Osteoblast (primary cell): ENCODE data around the gene TTLL4. TPM values are rescaled to one million over a fixed set of nuclear protein-coding genes. Genes with fewer than 3 reads are reported as not detected.
"Not testable (repeated sequence)": the region's sequence is repeated elsewhere in the genome, so short reads cannot be mapped to it uniquely, and the experiment has no call there.

Experiments used
- DNase-seq: peaks from one replicate; pipeline ENCODE4 v3.0.0; 2011; ENCODE audit warnings: low spot score, mixed read lengths; ENCODE audit not compliant: insufficient read length; ENCODE audit errors: missing footprints
- H2AFZ ChIP-seq: 2 replicates; pipeline ENCODE4 v1.6.0; 2011; ENCODE audit warnings: mild to moderate bottlenecking, low read length
- H3K27ac ChIP-seq: 2 replicates; pipeline ENCODE4 v1.5.1; 2011; ENCODE audit warnings: mild to moderate bottlenecking, low read depth, low read length, moderate library complexity
- H3K27me3 ChIP-seq: 2 replicates; pipeline ENCODE4 v1.6.0; 2012; ENCODE audit warnings: mild to moderate bottlenecking, control low read depth, inconsistent platforms, low read length, moderate library complexity; ENCODE audit not compliant: insufficient read depth
- H3K36me3 ChIP-seq: 2 replicates; pipeline ENCODE4 v1.5.1; 2011; ENCODE audit warnings: mild to moderate bottlenecking, low read length, control low read depth, moderate library complexity; ENCODE audit not compliant: insufficient read depth
- H3K4me1 ChIP-seq: 2 replicates; pipeline ENCODE4 v1.5.1; 2011; ENCODE audit warnings: mild to moderate bottlenecking, low read length, control low read depth, moderate library complexity; ENCODE audit not compliant: insufficient read depth
- H3K4me2 ChIP-seq: 2 replicates; pipeline ENCODE4 v1.6.0; 2011; ENCODE audit warnings: mild to moderate bottlenecking, low read length; ENCODE audit not compliant: insufficient read depth
- H3K4me3 ChIP-seq: fragments of 200-600 bp; sonication (generic); 3 replicates; pipeline ENCODE4 v1.5.1; 2012; ENCODE audit warnings: mild to moderate bottlenecking, low read length, inconsistent platforms; ENCODE audit not compliant: insufficient read depth
- H3K79me2 ChIP-seq: 2 replicates; pipeline ENCODE4 v1.6.0; 2012; ENCODE audit warnings: mild to moderate bottlenecking, low read length, control low read depth, inconsistent platforms; ENCODE audit not compliant: insufficient read depth
- H3K9me3 ChIP-seq: 2 replicates; pipeline ENCODE4 v1.5.1; 2011; ENCODE audit warnings: low read depth, low read length, control low read depth
- H4K20me1 ChIP-seq: 2 replicates; pipeline ENCODE4 v1.6.0; 2012; ENCODE audit warnings: mild to moderate bottlenecking, low read length, control low read depth; ENCODE audit not compliant: insufficient read depth
- total RNA-seq: library from RNA; depleted of rRNA; stranded (reverse); fragments of >200 nt; gene quantifications from 2 replicates; pipeline ENCODE4 v1.2.3, GENCODE V29; 2012
- TF ChIP-seq, protein P1 (sequence below): IDR thresholded peaks from 2 replicates; pipeline ENCODE4 v1.5.1; 2011; ENCODE audit warnings: mild to moderate bottlenecking, low read depth, low read length, moderate library complexity; ENCODE audit errors: extremely low read depth

The TTLL4 gene
- total RNA-seq, 1 donor: 13.0 TPM

DNA sequence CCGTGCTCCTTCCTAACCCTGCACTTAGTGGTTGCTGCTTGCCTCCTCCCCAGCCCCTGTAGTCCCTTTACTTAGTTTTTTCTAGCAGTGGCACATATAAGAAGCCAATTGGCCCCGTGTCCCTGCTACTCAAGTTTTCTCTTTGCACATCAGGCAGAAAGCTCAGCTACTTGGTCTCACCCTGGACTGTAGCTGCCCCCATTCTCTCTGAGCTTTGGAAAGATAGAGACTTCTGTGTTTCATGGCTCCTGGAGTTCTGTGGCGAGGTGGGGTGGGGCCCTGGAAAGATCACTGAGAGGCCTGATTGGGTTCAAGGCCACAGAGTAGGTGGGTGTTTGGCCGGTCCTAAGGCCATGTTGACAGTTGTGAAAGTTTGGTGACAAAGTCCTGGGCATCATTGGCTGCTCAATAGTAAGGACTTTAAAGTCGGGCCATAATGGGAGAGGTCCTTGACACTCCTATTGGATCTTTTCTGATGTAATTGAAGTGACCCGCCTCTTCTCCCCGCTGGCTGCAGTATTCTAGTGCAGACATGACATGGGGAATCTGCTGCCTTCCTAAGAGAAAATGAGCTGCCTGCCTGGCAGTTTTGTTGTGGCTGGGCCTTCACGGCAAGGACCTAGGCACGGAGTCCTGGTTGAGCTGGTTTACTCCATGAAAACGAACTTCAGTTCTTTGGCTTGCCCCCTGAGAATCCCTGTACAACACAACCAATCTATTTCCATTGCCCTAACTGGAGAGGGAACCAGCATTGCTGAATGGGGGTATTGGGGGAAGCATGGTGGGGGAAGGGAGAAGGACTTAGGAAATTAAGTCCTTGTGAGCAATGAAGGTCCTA is 45.2 kb downstream of the TTLL4 start:
- Histone ChIP-seq H3K36me3 (peaks cover 45% of the 10 kb centered on the region), H4K20me1 (no peaks in the 10 kb centered on the region), H2AFZ (no peak overlapping the region), H3K4me2 (no peak overlapping the region), H3K9me3 (no peaks in the 10 kb centered on the region), H3K4me3 (no peak overlapping the region), H3K4me1 (no peaks in the 10 kb centered on the region), H3K27ac (no peak overlapping the region), H3K27me3 (no peaks in the 10 kb centered on the region), H3K79me2 (no peaks in the 10 kb centered on the region)
- TF ChIP-seq, protein P1, sequence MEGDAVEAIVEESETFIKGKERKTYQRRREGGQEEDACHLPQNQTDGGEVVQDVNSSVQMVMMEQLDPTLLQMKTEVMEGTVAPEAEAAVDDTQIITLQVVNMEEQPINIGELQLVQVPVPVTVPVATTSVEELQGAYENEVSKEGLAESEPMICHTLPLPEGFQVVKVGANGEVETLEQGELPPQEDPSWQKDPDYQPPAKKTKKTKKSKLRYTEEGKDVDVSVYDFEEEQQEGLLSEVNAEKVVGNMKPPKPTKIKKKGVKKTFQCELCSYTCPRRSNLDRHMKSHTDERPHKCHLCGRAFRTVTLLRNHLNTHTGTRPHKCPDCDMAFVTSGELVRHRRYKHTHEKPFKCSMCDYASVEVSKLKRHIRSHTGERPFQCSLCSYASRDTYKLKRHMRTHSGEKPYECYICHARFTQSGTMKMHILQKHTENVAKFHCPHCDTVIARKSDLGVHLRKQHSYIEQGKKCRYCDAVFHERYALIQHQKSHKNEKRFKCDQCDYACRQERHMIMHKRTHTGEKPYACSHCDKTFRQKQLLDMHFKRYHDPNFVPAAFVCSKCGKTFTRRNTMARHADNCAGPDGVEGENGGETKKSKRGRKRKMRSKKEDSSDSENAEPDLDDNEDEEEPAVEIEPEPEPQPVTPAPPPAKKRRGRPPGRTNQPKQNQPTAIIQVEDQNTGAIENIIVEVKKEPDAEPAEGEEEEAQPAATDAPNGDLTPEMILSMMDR: no peak
- no peak for DNase-seq

DNA sequence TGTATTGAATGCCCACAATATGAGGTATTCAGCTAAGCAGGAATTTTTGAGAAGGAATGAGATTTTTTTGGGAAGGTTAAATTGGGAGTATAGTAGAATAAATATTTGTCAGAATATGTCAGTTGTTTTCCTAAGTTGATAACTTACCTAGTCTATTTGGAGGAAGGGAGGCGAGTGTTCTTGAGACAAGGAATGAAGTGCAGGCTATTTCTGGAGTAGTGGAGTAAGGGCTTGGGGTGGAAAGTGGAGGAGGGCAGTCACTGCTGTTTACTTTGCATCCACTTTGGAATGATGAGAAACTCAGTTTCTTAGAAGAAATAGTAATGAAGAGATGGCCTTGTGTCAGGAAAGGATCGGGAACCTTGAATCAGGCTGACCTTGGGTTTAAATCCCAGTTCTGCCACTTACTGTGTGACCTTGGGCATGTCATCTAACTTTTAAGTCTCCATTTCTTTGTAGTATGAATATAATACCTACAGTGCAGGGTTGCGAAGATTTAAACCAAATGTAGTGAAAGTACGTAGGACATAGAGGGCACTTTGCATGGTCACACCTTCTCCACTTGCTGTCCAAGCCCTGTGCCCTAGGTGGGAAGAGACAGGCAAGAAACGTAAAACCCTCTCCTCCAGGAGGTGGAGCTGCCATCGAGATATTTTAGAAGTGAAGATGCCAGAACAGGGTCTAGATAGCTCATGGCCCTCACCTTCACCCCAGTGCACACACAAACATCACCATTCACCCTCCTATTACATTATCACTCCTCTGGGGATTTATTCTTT is 46.2 kb downstream of the TTLL4 start:
- Histone ChIP-seq H3K36me3 (peaks cover 37% of the 10 kb centered on the region), H3K27ac (no peak overlapping the region), H3K27me3 (no peaks in the 10 kb centered on the region), H3K4me2 (no peak overlapping the region), H3K9me3 (no peaks in the 10 kb centered on the region), H3K4me3 (no peak overlapping the region), H3K4me1 (no peaks in the 10 kb centered on the region), H4K20me1 (no peaks in the 10 kb centered on the region), H3K79me2 (no peaks in the 10 kb centered on the region), H2AFZ (no peak overlapping the region)
- TF ChIP-seq, protein P1: no peak
- no peak for DNase-seq

DNA sequence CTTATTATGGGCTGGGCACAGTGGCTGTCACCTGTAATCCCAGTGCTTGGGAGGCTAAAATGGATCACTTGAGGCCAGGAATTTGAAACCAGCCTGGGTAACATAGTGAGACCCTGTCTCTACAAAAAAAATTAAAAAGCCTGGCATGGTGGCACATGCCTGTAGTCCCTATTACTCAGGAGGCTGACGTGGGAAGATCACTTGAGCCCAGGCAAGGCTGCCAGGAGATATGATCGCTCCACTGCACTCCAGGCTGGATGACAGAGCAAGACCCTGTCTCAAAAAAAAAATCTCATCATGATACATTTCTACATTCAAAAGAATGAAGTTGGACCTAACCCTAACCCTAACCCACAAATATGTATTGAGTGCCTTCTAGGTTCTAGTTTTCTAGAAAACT is 51.2 kb downstream of the TTLL4 start:
- no peak overlapping the region for H3K27ac ChIP-seq
- H3K4me2 ChIP-seq: no peak overlapping the region
- no peak overlapping the region for H2AFZ ChIP-seq
- H3K36me3 ChIP-seq: no peaks in the 10 kb centered on the region
- TF ChIP-seq, protein P1: no peak
- H4K20me1 ChIP-seq: no peaks in the 10 kb centered on the region
- H3K4me1 ChIP-seq: no peaks in the 10 kb centered on the region
- no peak for DNase-seq
- no peaks in the 10 kb centered on the region for H3K79me2 ChIP-seq
- no peaks in the 10 kb centered on the region for H3K9me3 ChIP-seq
- no peak overlapping the region for H3K4me3 ChIP-seq
- no peaks in the 10 kb centered on the region for H3K27me3 ChIP-seq

DNA sequence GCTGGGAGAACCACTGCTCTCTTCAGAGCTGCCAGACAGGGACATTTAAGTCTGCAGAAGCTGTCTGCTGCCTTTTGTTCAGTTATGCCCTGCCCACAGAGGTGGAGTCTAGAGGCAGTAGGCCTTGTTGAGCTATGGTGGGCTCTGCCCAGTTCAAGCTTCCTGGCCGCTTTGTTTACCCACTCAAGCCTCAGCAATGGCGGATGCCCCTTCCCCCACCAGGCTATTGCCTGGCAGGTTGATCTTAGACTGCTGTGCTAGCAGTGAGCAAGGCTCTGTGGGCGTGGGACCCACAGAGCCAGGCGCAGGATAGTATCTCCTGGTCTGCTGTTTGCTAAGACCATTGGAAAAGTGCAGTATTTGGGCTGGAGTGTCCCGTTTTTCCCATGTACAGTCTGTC is 62.1 kb downstream of the TTLL4 start:
- not testable (repeated sequence) for H4K20me1 ChIP-seq, H2AFZ ChIP-seq, H3K27me3 ChIP-seq, DNase-seq, H3K79me2 ChIP-seq, H3K4me2 ChIP-seq, H3K4me3 ChIP-seq, H3K27ac ChIP-seq, H3K36me3 ChIP-seq, H3K4me1 ChIP-seq, H3K9me3 ChIP-seq
